ENCODE results near the gene CGREF1.
A peak's percentile ranks its signal among the peaks of the same experiment; 100 is the strongest.
"Not testable (repeated sequence)": the region's sequence is repeated elsewhere in the genome, so short reads cannot be mapped to it uniquely, and the experiment has no call there.

Gene CGREF1

DNA sequence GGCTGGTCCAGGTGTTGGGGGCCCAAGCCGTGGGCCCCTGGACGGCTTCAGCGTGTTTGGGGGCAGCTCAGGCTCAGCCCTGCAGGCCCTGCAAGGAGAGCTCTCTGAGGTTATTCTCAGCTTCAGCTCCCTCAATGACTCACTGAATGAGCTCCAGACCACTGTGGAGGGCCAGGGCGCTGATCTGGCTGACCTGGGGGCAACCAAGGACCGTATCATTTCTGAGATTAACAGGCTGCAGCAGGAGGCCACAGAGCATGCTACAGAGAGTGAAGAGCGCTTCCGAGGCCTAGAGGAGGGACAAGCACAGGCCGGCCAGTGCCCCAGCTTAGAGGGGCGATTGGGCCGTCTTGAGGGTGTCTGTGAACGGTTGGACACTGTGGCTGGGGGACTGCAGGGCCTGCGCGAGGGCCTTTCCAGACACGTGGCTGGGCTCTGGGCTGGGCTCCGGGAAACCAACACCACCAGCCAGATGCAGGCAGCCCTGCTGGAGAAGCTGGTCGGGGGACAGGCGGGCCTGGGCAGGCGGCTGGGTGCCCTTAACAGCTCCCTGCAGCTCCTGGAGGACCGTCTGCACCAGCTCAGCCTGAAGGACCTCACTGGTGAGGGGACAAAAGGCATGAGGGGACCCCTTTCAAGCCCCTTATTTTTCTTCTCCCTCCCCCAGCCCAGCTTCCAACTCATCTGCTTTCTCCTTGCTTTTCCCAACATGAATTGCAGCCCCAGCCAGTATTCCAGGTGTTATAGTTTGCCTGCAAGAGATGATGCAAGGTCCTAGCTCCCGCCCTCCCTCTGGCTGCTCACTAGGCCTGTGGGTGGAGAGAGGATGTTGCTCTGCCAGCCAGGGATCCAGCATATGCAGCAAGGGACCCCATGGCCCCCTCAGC, 35.3 kb downstream of the CGREF1 start:
- Histone ChIP-seq H3K27ac (ENCODE audit: low read length) (no peak overlapping the region), H3K36me3 (ENCODE audit: control insufficient read depth in 1 of 2, insufficient read depth in 2 of 2, low read length in 2 of 2) (peaks cover 0 to 13% of the 10 kb centered on the region in 2 donors), H3K9me3 (ENCODE audit: control insufficient read depth in 1 of 2, low read length in 2 of 2) (no peaks in the 10 kb centered on the region), H3K4me1 (ENCODE audit: control insufficient read depth in 1 of 2, insufficient read depth in 2 of 2, low read length in 2 of 2) (peaks cover 15 to 68% of the 10 kb centered on the region in 2 donors), H3K4me3 (ENCODE audit: low read depth in 1 of 2, low read length in 2 of 2) (peak overlapping the region in 1 of 2 donors; percentile 4), H3K27me3 (ENCODE audit: low read depth, low read length) (no peaks in the 10 kb centered on the region)

DNA sequence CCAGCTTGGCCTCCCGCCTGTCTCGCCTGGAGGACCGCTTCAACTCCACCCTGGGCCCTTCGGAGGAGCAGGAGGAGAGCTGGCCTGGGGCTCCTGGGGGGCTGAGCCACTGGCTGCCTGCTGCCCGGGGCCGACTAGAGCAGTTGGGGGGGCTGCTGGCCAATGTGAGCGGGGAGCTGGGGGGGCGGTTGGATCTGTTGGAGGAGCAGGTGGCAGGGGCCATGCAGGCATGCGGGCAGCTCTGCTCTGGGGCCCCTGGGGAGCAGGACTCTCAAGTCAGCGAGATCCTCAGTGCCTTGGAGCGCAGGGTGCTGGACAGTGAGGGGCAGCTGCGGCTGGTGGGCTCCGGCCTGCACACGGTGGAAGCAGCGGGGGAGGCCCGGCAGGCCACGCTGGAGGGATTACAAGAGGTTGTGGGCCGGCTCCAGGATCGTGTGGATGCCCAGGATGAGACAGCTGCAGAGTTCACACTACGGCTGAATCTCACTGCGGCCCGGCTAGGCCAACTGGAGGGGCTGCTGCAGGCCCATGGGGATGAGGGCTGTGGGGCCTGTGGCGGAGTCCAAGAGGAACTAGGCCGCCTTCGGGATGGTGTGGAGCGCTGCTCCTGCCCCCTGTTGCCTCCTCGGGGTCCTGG, 36.0 kb downstream of the CGREF1 start:
- peak overlapping the region in 1 of 2 donors; percentile 4 for H3K4me3 ChIP-seq (ENCODE audit: low read depth in 1 of 2, low read length in 2 of 2)
- H3K36me3 ChIP-seq (ENCODE audit: control insufficient read depth in 1 of 2, insufficient read depth in 2 of 2, low read length in 2 of 2): peaks cover 0 to 13% of the 10 kb centered on the region in 2 donors
- H3K9me3 ChIP-seq (ENCODE audit: control insufficient read depth in 1 of 2, low read length in 2 of 2): no peaks in the 10 kb centered on the region
- peaks cover 15 to 68% of the 10 kb centered on the region in 2 donors for H3K4me1 ChIP-seq (ENCODE audit: control insufficient read depth in 1 of 2, insufficient read depth in 2 of 2, low read length in 2 of 2)
- H3K27ac ChIP-seq (ENCODE audit: low read length): no peak overlapping the region
- no peaks in the 10 kb centered on the region for H3K27me3 ChIP-seq (ENCODE audit: low read depth, low read length)

DNA sequence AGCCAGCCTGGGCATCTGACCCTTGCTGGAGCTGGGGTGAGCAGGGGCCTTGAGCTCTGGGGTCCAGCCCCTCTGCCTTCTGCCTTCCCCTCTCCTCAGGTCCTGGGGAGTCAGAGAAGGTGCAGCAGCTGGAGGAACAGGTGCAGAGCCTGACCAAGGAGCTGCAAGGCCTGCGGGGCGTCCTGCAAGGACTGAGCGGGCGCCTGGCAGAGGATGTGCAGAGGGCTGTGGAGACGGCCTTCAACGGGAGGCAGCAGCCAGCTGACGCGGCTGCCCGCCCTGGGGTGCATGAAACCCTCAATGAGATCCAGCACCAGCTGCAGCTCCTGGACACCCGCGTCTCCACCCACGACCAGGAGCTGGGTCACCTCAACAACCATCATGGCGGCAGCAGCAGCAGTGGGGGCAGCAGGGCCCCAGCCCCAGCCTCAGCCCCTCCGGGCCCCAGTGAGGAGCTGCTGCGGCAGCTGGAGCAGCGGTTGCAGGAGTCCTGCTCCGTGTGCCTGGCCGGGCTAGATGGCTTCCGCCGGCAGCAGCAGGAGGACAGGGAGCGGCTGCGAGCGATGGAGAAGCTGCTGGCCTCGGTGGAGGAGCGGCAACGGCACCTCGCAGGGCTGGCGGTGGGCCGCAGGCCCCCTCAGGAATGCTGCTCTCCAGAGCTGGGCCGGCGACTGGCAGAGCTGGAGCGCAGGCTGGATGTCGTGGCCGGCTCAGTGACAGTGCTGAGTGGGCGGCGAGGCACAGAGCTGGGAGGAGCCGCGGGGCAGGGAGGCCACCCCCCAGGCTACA, 36.8 kb downstream of the CGREF1 start:
- Histone ChIP-seq H3K4me3 (ENCODE audit: low read depth in 1 of 2, low read length in 2 of 2) (peak overlapping the region; percentile 72 to 73), H3K36me3 (ENCODE audit: control insufficient read depth in 1 of 2, insufficient read depth in 2 of 2, low read length in 2 of 2) (peaks cover 0 to 13% of the 10 kb centered on the region in 2 donors), H3K4me1 (ENCODE audit: control insufficient read depth in 1 of 2, insufficient read depth in 2 of 2, low read length in 2 of 2) (peaks cover 15 to 63% of the 10 kb centered on the region in 2 donors), H3K27me3 (ENCODE audit: low read depth, low read length) (no peaks in the 10 kb centered on the region), H3K27ac (ENCODE audit: low read length) (peak overlapping the region; percentile 78), H3K9me3 (ENCODE audit: control insufficient read depth in 1 of 2, low read length in 2 of 2) (no peaks in the 10 kb centered on the region)

DNA sequence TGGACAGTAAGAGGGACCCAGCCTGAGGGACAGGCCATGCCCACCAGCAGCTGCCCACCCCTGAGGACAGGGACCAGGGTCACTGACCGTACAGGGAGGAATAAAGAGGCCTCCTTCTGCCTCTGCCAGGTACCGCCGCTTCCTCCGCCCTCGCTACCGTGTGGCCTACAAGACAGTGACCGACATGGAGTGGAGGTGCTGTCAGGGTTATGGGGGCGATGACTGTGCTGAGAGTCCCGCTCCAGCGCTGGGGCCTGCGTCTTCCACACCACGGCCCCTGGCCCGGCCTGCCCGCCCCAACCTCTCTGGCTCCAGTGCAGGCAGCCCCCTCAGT, 38.4 kb downstream of the CGREF1 start:
- Histone ChIP-seq H3K9me3 (ENCODE audit: control insufficient read depth in 1 of 2, low read length in 2 of 2) (no peaks in the 10 kb centered on the region), H3K4me3 (ENCODE audit: low read depth in 1 of 2, low read length in 2 of 2) (peak overlapping the region; percentile 72 to 73), H3K4me1 (ENCODE audit: control insufficient read depth in 1 of 2, insufficient read depth in 2 of 2, low read length in 2 of 2) (peaks cover 15 to 65% of the 10 kb centered on the region in 2 donors), H3K27me3 (ENCODE audit: low read depth, low read length) (no peaks in the 10 kb centered on the region), H3K36me3 (ENCODE audit: control insufficient read depth in 1 of 2, insufficient read depth in 2 of 2, low read length in 2 of 2) (peaks cover 0 to 13% of the 10 kb centered on the region in 2 donors), H3K27ac (ENCODE audit: low read length) (peak overlapping the region; percentile 58)

DNA sequence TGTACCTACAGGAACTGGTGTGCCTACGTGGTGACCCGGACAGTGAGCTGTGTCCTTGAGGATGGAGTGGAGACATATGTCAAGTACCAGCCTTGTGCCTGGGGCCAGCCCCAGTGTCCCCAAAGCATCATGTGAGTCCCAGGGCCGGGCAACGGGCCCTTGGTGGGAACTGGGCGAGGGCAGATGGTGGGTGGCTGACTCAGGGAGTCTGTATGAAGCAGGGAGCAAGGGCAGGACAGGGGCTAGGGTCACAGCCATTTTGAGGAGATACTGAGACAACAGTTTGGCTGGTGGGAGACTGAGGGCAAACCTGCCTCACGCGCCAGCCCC, 38.8 kb downstream of the CGREF1 start:
- peaks cover 12 to 65% of the 10 kb centered on the region in 2 donors for H3K4me1 ChIP-seq (ENCODE audit: control insufficient read depth in 1 of 2, insufficient read depth in 2 of 2, low read length in 2 of 2)
- H3K9me3 ChIP-seq (ENCODE audit: control insufficient read depth in 1 of 2, low read length in 2 of 2): no peaks in the 10 kb centered on the region
- no peaks in the 10 kb centered on the region for H3K27me3 ChIP-seq (ENCODE audit: low read depth, low read length)
- H3K27ac ChIP-seq (ENCODE audit: low read length): peak overlapping the region; percentile 58
- H3K4me3 ChIP-seq (ENCODE audit: low read depth in 1 of 2, low read length in 2 of 2): peak overlapping the region; percentile 72 to 73
- peaks cover 0 to 13% of the 10 kb centered on the region in 2 donors for H3K36me3 ChIP-seq (ENCODE audit: control insufficient read depth in 1 of 2, insufficient read depth in 2 of 2, low read length in 2 of 2)

DNA sequence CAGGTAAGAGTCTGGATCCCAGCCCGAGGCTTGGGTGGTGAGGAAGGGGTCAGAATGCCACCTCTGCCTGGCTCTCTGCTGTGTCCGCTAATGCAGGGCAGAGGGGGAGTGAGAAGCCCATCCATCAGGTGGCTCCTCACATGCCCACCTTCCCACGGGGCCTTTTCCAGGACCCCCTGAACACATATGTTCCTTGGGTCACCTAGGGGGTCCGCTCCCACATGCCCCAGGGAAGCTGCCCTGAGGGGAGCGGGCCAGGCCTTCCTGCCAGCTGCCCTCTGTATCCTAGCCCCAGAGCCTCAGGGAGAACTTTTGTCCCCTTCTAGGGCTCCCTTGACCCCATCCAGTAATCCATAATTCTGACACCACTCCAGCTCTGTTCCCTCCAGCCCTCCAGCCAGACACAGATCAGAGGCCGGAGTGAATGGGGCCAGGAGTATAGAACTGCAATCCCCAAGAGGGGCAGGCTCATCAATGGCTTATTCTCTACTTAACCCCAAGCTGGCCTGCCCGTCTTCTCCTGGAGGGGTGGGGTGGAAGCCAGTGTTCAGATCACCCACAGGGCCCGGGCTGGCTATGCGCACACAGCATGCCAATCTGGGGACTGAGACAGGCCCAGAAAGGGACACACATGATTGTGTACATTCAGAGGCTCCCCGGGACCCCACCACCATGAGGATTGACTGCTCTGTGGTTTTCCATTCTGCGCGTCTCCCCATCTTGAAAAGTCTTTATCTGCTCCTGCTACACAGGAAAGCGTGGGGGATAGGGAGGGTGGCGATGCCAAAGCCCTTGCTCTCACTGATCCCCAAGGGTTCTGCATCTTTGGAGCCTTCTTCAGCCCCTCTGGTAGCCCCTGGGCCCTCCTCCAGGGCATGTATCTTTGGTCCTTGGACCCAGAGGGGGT, 39.4 kb downstream of the CGREF1 start:
- no peaks in the 10 kb centered on the region for H3K27me3 ChIP-seq (ENCODE audit: low read depth, low read length)
- H3K4me1 ChIP-seq (ENCODE audit: control insufficient read depth in 1 of 2, insufficient read depth in 2 of 2, low read length in 2 of 2): peaks cover 13 to 65% of the 10 kb centered on the region in 2 donors
- peak overlapping the region; percentile 72 to 73 for H3K4me3 ChIP-seq (ENCODE audit: low read depth in 1 of 2, low read length in 2 of 2)
- peaks cover 0 to 13% of the 10 kb centered on the region in 2 donors for H3K36me3 ChIP-seq (ENCODE audit: control insufficient read depth in 1 of 2, insufficient read depth in 2 of 2, low read length in 2 of 2)
- H3K27ac ChIP-seq (ENCODE audit: low read length): peak overlapping the region; percentile 58
- H3K9me3 ChIP-seq (ENCODE audit: control insufficient read depth in 1 of 2, low read length in 2 of 2): no peaks in the 10 kb centered on the region

DNA sequence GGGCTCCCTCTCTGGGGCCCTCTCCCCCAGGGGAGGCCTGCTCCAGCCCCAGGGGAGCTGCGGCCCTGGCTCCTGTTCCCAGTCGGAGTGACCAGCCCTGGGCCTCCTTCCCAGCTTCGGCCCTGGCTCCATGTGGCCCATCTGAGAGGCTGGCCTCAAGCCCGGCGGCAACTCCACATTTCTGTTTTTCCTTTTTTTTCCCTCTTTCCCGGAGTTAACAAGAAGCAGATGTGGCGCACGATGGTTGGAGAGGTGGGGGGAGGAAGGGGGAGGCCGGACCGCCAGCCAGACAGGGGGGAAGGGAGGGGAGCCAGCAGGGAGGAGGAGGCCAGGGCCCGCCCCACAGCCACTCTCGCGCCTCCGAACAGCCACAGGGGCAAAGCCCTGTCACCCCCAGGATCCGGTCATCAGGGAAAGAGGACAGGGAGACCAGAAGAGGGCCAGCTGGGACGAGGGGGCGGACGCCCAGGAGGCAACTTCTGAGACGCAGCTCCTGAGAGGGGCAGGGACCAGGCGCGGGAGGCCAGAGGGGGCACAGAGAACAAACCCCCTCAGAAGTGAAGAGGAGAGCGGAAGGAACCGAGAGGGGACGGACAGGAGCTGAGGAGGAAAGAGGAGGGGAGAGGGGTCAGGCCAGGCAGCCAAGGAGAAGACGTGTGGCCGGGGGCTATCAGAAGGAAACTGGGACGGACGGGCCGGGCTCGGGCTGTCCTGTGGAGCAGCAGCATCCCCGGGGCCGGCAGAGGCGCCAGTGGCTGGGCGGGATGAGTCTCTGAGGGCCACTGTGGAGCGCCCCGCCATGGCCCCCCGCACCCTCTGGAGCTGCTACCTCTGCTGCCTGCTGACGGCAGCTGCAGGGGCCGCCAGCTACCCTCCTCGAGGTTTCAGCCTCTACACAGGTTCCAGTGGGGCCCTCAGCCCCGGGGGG, 40.4 kb downstream of the CGREF1 start, which contains the start of gene EMILIN1:
Gene EMILIN1 (plus strand): TSS at position 349 of the 928 bp plus-strand sequence. CDS start 451 bp downstream, at position 800.
- Histone ChIP-seq H3K27me3 (ENCODE audit: low read depth, low read length) (no peaks in the 10 kb centered on the region), H3K27ac (ENCODE audit: low read length) (peak within 1 kb of the TSS; percentile 74), H3K9me3 (ENCODE audit: control insufficient read depth in 1 of 2, low read length in 2 of 2) (no peaks in the 10 kb centered on the region), H3K36me3 (ENCODE audit: control insufficient read depth in 1 of 2, insufficient read depth in 2 of 2, low read length in 2 of 2) (peaks cover 0 to 13% of the 10 kb centered on the region in 2 donors), H3K4me3 (ENCODE audit: low read depth in 1 of 2, low read length in 2 of 2) (peak within 1 kb of the TSS; percentile 72 to 73), H3K4me1 (ENCODE audit: control insufficient read depth in 1 of 2, insufficient read depth in 2 of 2, low read length in 2 of 2) (peaks cover 18 to 65% of the 10 kb centered on the region in 2 donors)

DNA sequence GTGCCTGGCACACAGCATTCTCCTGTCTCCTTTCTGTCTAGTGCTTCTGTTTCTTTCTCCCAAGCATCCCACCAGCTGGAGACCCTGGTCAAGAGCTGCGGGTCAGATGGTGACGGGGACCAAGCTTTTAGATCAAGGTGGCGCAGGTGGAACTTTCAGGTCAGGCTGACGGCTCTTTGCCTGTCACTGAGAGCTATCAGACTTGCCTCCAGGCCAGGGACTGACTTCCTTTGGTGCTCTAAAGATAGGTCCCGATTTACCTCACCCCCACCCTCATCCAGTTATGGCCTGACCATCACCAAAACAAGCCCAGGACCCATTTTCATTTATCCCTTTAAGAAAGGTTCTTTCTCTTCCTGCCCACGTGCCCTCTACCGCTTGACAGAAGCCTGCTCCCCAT, 41.7 kb downstream of the CGREF1 start:
- peaks cover 0 to 4% of the 10 kb centered on the region in 2 donors for H3K36me3 ChIP-seq (ENCODE audit: control insufficient read depth in 1 of 2, insufficient read depth in 2 of 2, low read length in 2 of 2)
- H3K9me3 ChIP-seq (ENCODE audit: control insufficient read depth in 1 of 2, low read length in 2 of 2): no peaks in the 10 kb centered on the region
- no peak overlapping the region for H3K27ac ChIP-seq (ENCODE audit: low read length)
- no peak overlapping the region for H3K4me3 ChIP-seq (ENCODE audit: low read depth in 1 of 2, low read length in 2 of 2)
- no peaks in the 10 kb centered on the region for H3K27me3 ChIP-seq (ENCODE audit: low read depth, low read length)
- peaks cover 18 to 65% of the 10 kb centered on the region in 2 donors for H3K4me1 ChIP-seq (ENCODE audit: control insufficient read depth in 1 of 2, insufficient read depth in 2 of 2, low read length in 2 of 2)

DNA sequence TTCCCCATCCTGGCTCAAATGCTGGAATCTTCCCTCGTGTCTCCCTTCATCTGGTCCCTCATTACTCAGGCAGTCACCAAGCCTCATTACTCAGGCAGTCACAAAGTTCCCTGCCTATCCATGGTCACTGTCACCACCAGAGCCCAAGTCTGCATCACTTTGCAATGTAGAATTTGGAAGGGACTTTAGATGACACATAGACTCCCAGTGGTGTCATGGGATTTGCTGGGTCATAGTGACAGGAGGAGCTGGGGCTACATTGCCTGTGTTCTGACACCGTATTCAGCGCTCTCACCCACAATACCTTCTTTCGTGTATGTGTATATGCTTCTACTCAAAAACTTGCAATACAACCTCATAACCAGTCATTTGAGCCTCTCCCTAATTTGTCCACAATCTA, 42.6 kb downstream of the CGREF1 start:
- H3K36me3 ChIP-seq (ENCODE audit: control insufficient read depth in 1 of 2, insufficient read depth in 2 of 2, low read length in 2 of 2): no peaks in the 10 kb centered on the region
- no peaks in the 10 kb centered on the region for H3K9me3 ChIP-seq (ENCODE audit: control insufficient read depth in 1 of 2, low read length in 2 of 2)
- H3K27ac ChIP-seq (ENCODE audit: low read length): no peak overlapping the region
- no peaks in the 10 kb centered on the region for H3K27me3 ChIP-seq (ENCODE audit: low read depth, low read length)
- H3K4me1 ChIP-seq (ENCODE audit: control insufficient read depth in 1 of 2, insufficient read depth in 2 of 2, low read length in 2 of 2): peaks cover 12 to 57% of the 10 kb centered on the region in 2 donors
- no peak overlapping the region for H3K4me3 ChIP-seq (ENCODE audit: low read depth in 1 of 2, low read length in 2 of 2)

DNA sequence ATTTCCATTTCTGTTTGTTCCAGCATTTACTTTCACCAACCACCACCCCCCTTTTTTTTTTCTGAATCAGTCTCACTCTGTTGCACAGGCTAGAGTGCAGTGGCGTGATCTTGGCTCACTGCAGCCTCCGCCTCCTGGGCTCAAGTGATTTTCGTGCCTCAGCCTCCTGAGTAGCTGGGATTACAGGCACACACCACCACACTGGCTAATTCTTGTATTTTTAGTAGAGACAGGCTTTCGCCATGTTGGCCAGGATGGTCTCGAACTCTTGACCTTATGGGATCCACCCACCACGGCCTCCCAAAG, 43.4 kb downstream of the CGREF1 start:
- H3K27me3 ChIP-seq (ENCODE audit: low read depth, low read length); H3K9me3 ChIP-seq (ENCODE audit: control insufficient read depth in 1 of 2, low read length in 2 of 2); H3K27ac ChIP-seq (ENCODE audit: low read length); H3K36me3 ChIP-seq (ENCODE audit: control insufficient read depth in 1 of 2, insufficient read depth in 2 of 2, low read length in 2 of 2); H3K4me3 ChIP-seq (ENCODE audit: low read depth in 1 of 2, low read length in 2 of 2): not testable (repeated sequence)
- peaks cover 11 to 52% of the 10 kb centered on the region in 2 donors for H3K4me1 ChIP-seq (ENCODE audit: control insufficient read depth in 1 of 2, insufficient read depth in 2 of 2, low read length in 2 of 2)
